ENCODE data around the gene NOS1AP.

- TF ChIP-seq ZNF274 (IDR thresholded peaks at IDR 0.05; ENCODE audit: low read depth, low read length) = no peak
- TF ChIP-seq SUZ12 (IDR thresholded peaks at IDR 0.05; ENCODE audit: extremely low read depth, insufficient read depth, insufficient read length) = no peak
- no peak for TF ChIP-seq YY1 (IDR thresholded peaks at IDR 0.05; ENCODE audit: insufficient read depth, insufficient read length)
Observed at GRCh38 chr1:162077648-162078299, 8.3 kb downstream of the NOS1AP start.
